Liver (tissue), 9 donors: Measurements from ENCODE around the gene HIVEP3. TPM values are rescaled to one million over a fixed set of nuclear protein-coding genes. Genes with fewer than 3 reads are reported as not detected.

ENCODE experiments used
- DNase-seq: peaks from one replicate; pipeline ENCODE4 v3.0.0-alpha.2; 2017; ENCODE audit warnings: low spot score
- H3K27ac ChIP-seq, 2 donors: one replicate each; pipeline ENCODE4 v1.7.0; 2013; ENCODE audit warnings: inconsistent platforms in 2 of 2, low read length in 2 of 2, control low read depth in 1 of 2, low read depth in 1 of 2, mild to moderate bottlenecking in 1 of 2
- H3K27me3 ChIP-seq, 4 donors: one replicate each; pipeline versions ENCODE4 v1.6.1 to v1.7.0; 2013; ENCODE audit warnings: low read length in 3 of 4, inconsistent platforms in 1 of 4, mild to moderate bottlenecking in 1 of 4, moderate library complexity in 1 of 4; ENCODE audit not compliant: control insufficient read depth in 4 of 4, insufficient read depth in 4 of 4
- H3K36me3 ChIP-seq, 4 donors: one replicate each; pipeline versions ENCODE4 v1.6.1 to v1.7.0; 2013; ENCODE audit warnings: low read length in 3 of 4, mild to moderate bottlenecking in 3 of 4, low read depth in 1 of 4, moderate library complexity in 1 of 4; ENCODE audit not compliant: control insufficient read depth in 4 of 4, insufficient read depth in 3 of 4
- H3K4me1 ChIP-seq, 4 donors: one replicate each; pipeline versions ENCODE4 v1.6.1 to v1.7.0; 2013; ENCODE audit warnings: low read length in 3 of 4, mild to moderate bottlenecking in 3 of 4, moderate library complexity in 1 of 4; ENCODE audit not compliant: control insufficient read depth in 4 of 4, insufficient read depth in 4 of 4
- H3K4me3 ChIP-seq, 3 donors: one replicate each; pipeline versions ENCODE4 v1.6.1 to v1.7.0; 2013; ENCODE audit warnings: low read length in 3 of 3, control low read depth in 1 of 3, low read depth in 1 of 3, mild to moderate bottlenecking in 1 of 3
- H3K9ac ChIP-seq, 2 donors: one replicate each; pipeline ENCODE4 v1.7.0; 2013; ENCODE audit warnings: low read length in 2 of 2, mild to moderate bottlenecking in 2 of 2, moderate library complexity in 2 of 2, control low read depth in 1 of 2, low read depth in 1 of 2
- H3K9me3 ChIP-seq, 4 donors: one replicate each; pipeline versions ENCODE4 v1.6.1 to v1.7.0; 2013; ENCODE audit warnings: low read length in 3 of 4; ENCODE audit not compliant: control insufficient read depth in 4 of 4
- EGR1 ChIP-seq, 2 donors: IDR thresholded peaks; 2 replicates each; pipeline ENCODE4 v1.6.1; 2016 to 2018; ENCODE audit warnings: antibody characterized with exemption in 2 of 2, low read depth in 2 of 2
- FOXA1 ChIP-seq: IDR thresholded peaks from 2 replicates; pipeline ENCODE4 v1.6.1; 2016; ENCODE audit warnings: antibody characterized with exemption
- FOXA2 ChIP-seq: IDR thresholded peaks from 2 replicates; pipeline ENCODE4 v1.6.1; 2016; ENCODE audit warnings: antibody characterized with exemption
- GABPA ChIP-seq, 2 donors: IDR thresholded peaks in 1 of 2; conservative IDR thresholded peaks in 1 of 2; 2 replicates each; pipeline ENCODE4 v1.6.1; 2016; ENCODE audit warnings: antibody characterized with exemption in 2 of 2, mild to moderate bottlenecking in 1 of 2, moderate library complexity in 1 of 2
- HNF4A ChIP-seq, 2 donors: conservative IDR thresholded peaks; 2 replicates each; pipeline ENCODE4 v1.6.1; 2016; ENCODE audit warnings: antibody characterized with exemption in 2 of 2, mild to moderate bottlenecking in 2 of 2
- JUND ChIP-seq, 2 donors: IDR thresholded peaks; 2 replicates each; pipeline ENCODE4 v1.6.1; 2016; ENCODE audit warnings: antibody characterized with exemption in 2 of 2
- NR2F2 ChIP-seq: IDR thresholded peaks from 2 replicates; pipeline ENCODE4 v1.6.1; 2016; ENCODE audit warnings: antibody characterized with exemption
- RAD21 ChIP-seq, 2 donors: IDR thresholded peaks; 2 replicates each; pipeline ENCODE4 v1.6.1; 2016; ENCODE audit warnings: antibody characterized with exemption in 2 of 2, mild to moderate bottlenecking in 2 of 2
- REST ChIP-seq: IDR thresholded peaks from 2 replicates; pipeline ENCODE4 v1.6.1; 2016; ENCODE audit warnings: antibody characterized with exemption, mild to moderate bottlenecking
- RXRA ChIP-seq, 2 donors: IDR thresholded peaks; 2 replicates each; pipeline ENCODE4 v1.6.1; 2017 to 2018; ENCODE audit warnings: antibody characterized with exemption in 2 of 2, mild to moderate bottlenecking in 1 of 2
- SP1 ChIP-seq: IDR thresholded peaks from 2 replicates; pipeline ENCODE4 v1.6.1; 2018; ENCODE audit warnings: antibody characterized with exemption, mild to moderate bottlenecking
- TAF1 ChIP-seq: conservative IDR thresholded peaks from 2 replicates; pipeline ENCODE4 v1.6.1; 2016; ENCODE audit warnings: antibody characterized with exemption, mild to moderate bottlenecking
- YY1 ChIP-seq: IDR thresholded peaks from 2 replicates; pipeline ENCODE4 v1.6.1; 2016; ENCODE audit warnings: antibody characterized with exemption, mild to moderate bottlenecking
- WGBS: extraction: QIAGEN DNeasy Blood & Tissue Kit; methylation state at CpG from one replicate; pipeline ENCODE4 v1.1.7; 2013; 5-methylcytosine and 5-hydroxymethylcytosine counted together
- polyA plus RNA-seq, 2 donors: library from polyadenylated mRNA; stranded (reverse) in 1 of 2; unstranded in 1 of 2; fragments of 200-250 nt in 1 of 2; fragments of >200 nt in 1 of 2; fragmentation: Nextera tagmentation in 1 of 2; extraction: Ambion mirVana in 1 of 2; gene quantifications; one replicate each; pipeline versions ENCODE4 v1.2.1 to v1.2.3, GENCODE V29; 2013 to 2015
- total RNA-seq, 2 donors: library from RNA; depleted of rRNA; stranded (reverse); fragments of >200 nt; gene quantifications; one replicate each; pipeline ENCODE4 v1.2.3, GENCODE V29; 2014
- TF ChIP-seq, protein P1 (sequence below): IDR thresholded peaks from 2 replicates; pipeline ENCODE4 v1.6.1; 2016; ENCODE audit warnings: antibody characterized with exemption
- TF ChIP-seq, protein P2 (sequence below): IDR thresholded peaks from 2 replicates; pipeline ENCODE4 v1.6.1; 2016; ENCODE audit warnings: antibody characterized with exemption
- TF ChIP-seq, protein P3 (sequence below): IDR thresholded peaks from 2 replicates; pipeline ENCODE4 v1.6.1; 2016; ENCODE audit warnings: antibody characterized with exemption
- TF ChIP-seq, protein P4 (sequence below): fragments of 150-350 bp; IDR thresholded peaks from 2 replicates; pipeline ENCODE4 v1.5.1; 2017; ENCODE audit warnings: improper control_type of control experiment, low read depth, low read length; ENCODE audit not compliant: missing input control
- donor health status: healthy.
- donor health status: healthy.
- donor health status: healthy.
- donor health status: healthy.
- donor health status: healthy.

Gene HIVEP3
- total and polyA plus RNA-seq, 4 donors, result 0.93 to 1.6 (median 1.4) TPM

DNA sequence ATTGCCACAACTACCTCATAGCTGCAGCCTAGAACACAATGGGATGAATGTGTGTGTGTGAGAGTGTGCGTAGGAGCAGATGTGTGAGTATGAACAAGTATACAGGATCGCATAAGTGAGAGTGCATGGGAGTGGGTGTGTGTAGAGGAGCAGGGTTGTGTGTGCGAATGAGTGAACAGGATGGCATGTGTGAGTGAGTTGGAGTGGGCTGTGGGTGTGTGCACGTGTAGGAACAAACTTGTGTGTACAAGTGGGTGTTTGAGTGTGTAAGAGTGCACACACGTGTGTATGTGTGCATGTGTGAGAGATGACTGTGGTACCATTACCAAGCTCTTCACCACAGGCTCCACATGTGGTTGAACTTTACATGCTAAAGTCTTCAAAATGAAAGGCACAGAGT is 258.8 kb downstream of the HIVEP3 start:
- Histone ChIP-seq H3K27ac (no peak overlapping the region), H3K9ac (no peak overlapping the region), H3K4me3 (no peak overlapping the region), H3K9me3 (no peaks in the 10 kb centered on the region), H3K27me3 (no peaks in the 10 kb centered on the region), H3K36me3 (no peaks in the 10 kb centered on the region), H3K4me1 (peaks cover 9 to 23% (median 11%) of the 10 kb centered on the region in 4 donors)
- no peak for DNase-seq
- WGBS, result 95% methylated on average over 5 of the region's 5 CpGs
- no peak for TF ChIP-seq NR2F2
- no peak for TF ChIP-seq RXRA (IDR thresholded peaks at IDR 0.05)
- no peak for TF ChIP-seq FOXA2
- no peak for TF ChIP-seq JUND (IDR thresholded peaks at IDR 0.05)
- TF ChIP-seq YY1, result no peak
- TF ChIP-seq, protein P1, sequence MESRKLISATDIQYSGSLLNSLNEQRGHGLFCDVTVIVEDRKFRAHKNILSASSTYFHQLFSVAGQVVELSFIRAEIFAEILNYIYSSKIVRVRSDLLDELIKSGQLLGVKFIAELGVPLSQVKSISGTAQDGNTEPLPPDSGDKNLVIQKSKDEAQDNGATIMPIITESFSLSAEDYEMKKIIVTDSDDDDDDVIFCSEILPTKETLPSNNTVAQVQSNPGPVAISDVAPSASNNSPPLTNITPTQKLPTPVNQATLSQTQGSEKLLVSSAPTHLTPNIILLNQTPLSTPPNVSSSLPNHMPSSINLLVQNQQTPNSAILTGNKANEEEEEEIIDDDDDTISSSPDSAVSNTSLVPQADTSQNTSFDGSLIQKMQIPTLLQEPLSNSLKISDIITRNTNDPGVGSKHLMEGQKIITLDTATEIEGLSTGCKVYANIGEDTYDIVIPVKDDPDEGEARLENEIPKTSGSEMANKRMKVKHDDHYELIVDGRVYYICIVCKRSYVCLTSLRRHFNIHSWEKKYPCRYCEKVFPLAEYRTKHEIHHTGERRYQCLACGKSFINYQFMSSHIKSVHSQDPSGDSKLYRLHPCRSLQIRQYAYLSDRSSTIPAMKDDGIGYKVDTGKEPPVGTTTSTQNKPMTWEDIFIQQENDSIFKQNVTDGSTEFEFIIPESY, result no peak
- TF ChIP-seq, protein P2, sequence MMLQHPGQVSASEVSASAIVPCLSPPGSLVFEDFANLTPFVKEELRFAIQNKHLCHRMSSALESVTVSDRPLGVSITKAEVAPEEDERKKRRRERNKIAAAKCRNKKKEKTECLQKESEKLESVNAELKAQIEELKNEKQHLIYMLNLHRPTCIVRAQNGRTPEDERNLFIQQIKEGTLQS, result no peak
- TF ChIP-seq GABPA (IDR thresholded peaks at IDR 0.05 in 1 of 2, conservative IDR thresholded peaks at IDR 0.05 in 1 of 2), result no peak
- no peak for TF ChIP-seq HNF4A (conservative IDR thresholded peaks at IDR 0.05)
- no peak for TF ChIP-seq TAF1
- no peak for TF ChIP-seq EGR1 (IDR thresholded peaks at IDR 0.05; ENCODE audit: low read depth in 2 of 2)
- TF ChIP-seq RAD21 (IDR thresholded peaks at IDR 0.05), result no peak
- TF ChIP-seq SP1, result no peak
- TF ChIP-seq, protein P3, sequence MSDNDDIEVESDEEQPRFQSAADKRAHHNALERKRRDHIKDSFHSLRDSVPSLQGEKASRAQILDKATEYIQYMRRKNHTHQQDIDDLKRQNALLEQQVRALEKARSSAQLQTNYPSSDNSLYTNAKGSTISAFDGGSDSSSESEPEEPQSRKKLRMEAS, result no peak
- no peak for TF ChIP-seq FOXA1
- TF ChIP-seq REST, result no peak
- TF ChIP-seq, protein P4, sequence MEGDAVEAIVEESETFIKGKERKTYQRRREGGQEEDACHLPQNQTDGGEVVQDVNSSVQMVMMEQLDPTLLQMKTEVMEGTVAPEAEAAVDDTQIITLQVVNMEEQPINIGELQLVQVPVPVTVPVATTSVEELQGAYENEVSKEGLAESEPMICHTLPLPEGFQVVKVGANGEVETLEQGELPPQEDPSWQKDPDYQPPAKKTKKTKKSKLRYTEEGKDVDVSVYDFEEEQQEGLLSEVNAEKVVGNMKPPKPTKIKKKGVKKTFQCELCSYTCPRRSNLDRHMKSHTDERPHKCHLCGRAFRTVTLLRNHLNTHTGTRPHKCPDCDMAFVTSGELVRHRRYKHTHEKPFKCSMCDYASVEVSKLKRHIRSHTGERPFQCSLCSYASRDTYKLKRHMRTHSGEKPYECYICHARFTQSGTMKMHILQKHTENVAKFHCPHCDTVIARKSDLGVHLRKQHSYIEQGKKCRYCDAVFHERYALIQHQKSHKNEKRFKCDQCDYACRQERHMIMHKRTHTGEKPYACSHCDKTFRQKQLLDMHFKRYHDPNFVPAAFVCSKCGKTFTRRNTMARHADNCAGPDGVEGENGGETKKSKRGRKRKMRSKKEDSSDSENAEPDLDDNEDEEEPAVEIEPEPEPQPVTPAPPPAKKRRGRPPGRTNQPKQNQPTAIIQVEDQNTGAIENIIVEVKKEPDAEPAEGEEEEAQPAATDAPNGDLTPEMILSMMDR, result no peak

GRCh38 chr1:41659159-41659495 is 259.6 kb downstream of the HIVEP3 start:
- Histone ChIP-seq H3K9ac (no peak overlapping the region), H3K9me3 (no peaks in the 10 kb centered on the region), H3K4me3 (no peak overlapping the region), H3K4me1 (peaks cover 9 to 23% (median 11%) of the 10 kb centered on the region in 4 donors), H3K27ac (no peak overlapping the region), H3K36me3 (no peaks in the 10 kb centered on the region), H3K27me3 (no peaks in the 10 kb centered on the region)
- no peak for DNase-seq
- 79% methylated on average over 2 of the region's 2 CpGs for WGBS
- TF ChIP-seq REST (no peak), NR2F2 (no peak), RXRA (IDR thresholded peaks at IDR 0.05) (no peak), JUND (IDR thresholded peaks at IDR 0.05) (no peak), RAD21 (IDR thresholded peaks at IDR 0.05) (no peak), GABPA (IDR thresholded peaks at IDR 0.05 in 1 of 2, conservative IDR thresholded peaks at IDR 0.05 in 1 of 2) (no peak), TAF1 (no peak), SP1 (no peak), EGR1 (IDR thresholded peaks at IDR 0.05; ENCODE audit: low read depth in 2 of 2) (no peak), FOXA1 (no peak)
- TF ChIP-seq, protein P2, result no peak
- TF ChIP-seq, protein P1, result no peak
